GM12878 (cell line): ENCODE data around the gene SNAP23. TPM values are rescaled to one million over a fixed set of nuclear protein-coding genes. Genes with fewer than 3 reads are reported as not detected.
A peak's percentile ranks its signal among the peaks of the same experiment; 100 is the strongest.

ENCODE experiments used
- ATAC-seq: fragments of 200-7000 bp; cut with Tn5 transposase; 3 replicates; pipeline ENCODE4 v1.9.1; 2020; ENCODE audit warnings: mild to moderate bottlenecking, moderate library complexity
- BruUV-seq: library from RNA; stranded (reverse); fragments of 400-500 nt; replicated peaks from 2 replicates; lab custom pipeline; 2021; lab: Mats Ljungman, UMichigan
- CTCF ChIA-PET: fragments of 300-600 bp; sonication (Branson Sonifier 250); formaldehyde crosslinking; extraction: SDS; loops from one replicate; lab custom pipeline; 2021; ENCODE audit warnings: inconsistent platforms; lab: Yijun Ruan, JAX
- POLR2A ChIA-PET: fragments of 350-600 bp; formaldehyde crosslinking; extraction: SDS; loops from one replicate; lab custom pipeline; 2021; ENCODE audit warnings: inconsistent platforms; lab: Charles Lee
- RAD21 ChIA-PET: fragments of 300-600 bp; sonication (Branson Sonifier 250); formaldehyde crosslinking; loops from one replicate; lab custom pipeline; 2023; ENCODE audit warnings: antibody characterized with exemption; ENCODE audit not compliant: unreplicated experiment; lab: Charles Lee
- SMC1A ChIA-PET: fragments of 300-600 bp; sonication (Branson Sonifier 250); formaldehyde crosslinking; loops from one replicate; lab custom pipeline; 2023; ENCODE audit not compliant: unreplicated experiment, uncharacterized antibody; lab: Charles Lee
- DNase-seq: peaks from one replicate; pipeline ENCODE4 v3.0.0-alpha.2; 2011; ENCODE audit warnings: low read depth, low spot score
- FAIRE-seq: peaks from 3 replicates; lab custom pipeline; 2011; peaks lifted over from hg19 to GRCh38; lab: Jason Lieb, UNC
- H2AFZ ChIP-seq: 2 replicates; pipeline ENCODE4 v1.6.0; 2011; ENCODE audit warnings: low read depth, low read length, control low read depth; ENCODE audit not compliant: control insufficient read depth
- H3K27ac ChIP-seq: 2 replicates; pipeline ENCODE4 v1.5.1; 2011; ENCODE audit warnings: control low read depth; ENCODE audit not compliant: control insufficient read depth, insufficient read depth
- H3K27me3 ChIP-seq, 2 experiments: replicated peaks in 1 of 2; 2 replicates each; pipeline versions ENCODE4 v1.6.0 to v1.6.1; 2011; ENCODE audit warnings: low read length in 1 of 2; ENCODE audit not compliant: control insufficient read depth in 2 of 2, insufficient read depth in 2 of 2
- H3K36me3 ChIP-seq, 2 experiments: 2 replicates each; pipeline ENCODE4 v1.5.1; 2011; ENCODE audit warnings: low read length in 1 of 2; ENCODE audit not compliant: control insufficient read depth in 2 of 2, insufficient read depth in 2 of 2
- H3K4me1 ChIP-seq: 2 replicates; pipeline ENCODE4 v1.6.1; 2011; ENCODE audit warnings: mild to moderate bottlenecking, low read length, moderate library complexity, mixed read lengths; ENCODE audit not compliant: control insufficient read depth, insufficient read depth
- H3K4me2 ChIP-seq: 2 replicates; pipeline ENCODE4 v1.6.0; 2011; ENCODE audit warnings: control low read depth; ENCODE audit not compliant: control insufficient read depth, insufficient read depth
- H3K4me3 ChIP-seq: fragments of 200-600 bp; sonication (generic); 2 replicates; pipeline ENCODE4 v1.5.1; 2016
- H3K79me2 ChIP-seq: 2 replicates; pipeline ENCODE4 v1.6.0; 2011; ENCODE audit warnings: low read length; ENCODE audit not compliant: control insufficient read depth, insufficient read depth
- H3K9ac ChIP-seq: 2 replicates; pipeline ENCODE4 v1.8.0; 2011; ENCODE audit warnings: low read length, control low read depth, mixed read lengths; ENCODE audit not compliant: control insufficient read depth, insufficient read depth
- H3K9me3 ChIP-seq: replicated peaks from 3 replicates; pipeline ENCODE4 v1.5.1; 2011; ENCODE audit warnings: mild to moderate bottlenecking, low read length; ENCODE audit not compliant: control insufficient read depth, insufficient read depth
- H4K20me1 ChIP-seq: 2 replicates; pipeline ENCODE4 v1.6.0; 2011; ENCODE audit not compliant: control insufficient read depth, insufficient read depth
- ASH2L ChIP-seq: fragments of 300-600, 200-600 bp; sonication (generic); IDR thresholded peaks from 2 replicates; pipeline ENCODE4 v1.6.1; 2017; ENCODE audit warnings: low read depth, mild to moderate bottlenecking, borderline replicate concordance
- CHD2 ChIP-seq: IDR thresholded peaks from 2 replicates; pipeline ENCODE4 v1.6.1; 2011; ENCODE audit warnings: low read depth, low read length, improper control_type of control experiment, borderline replicate concordance
- E2F4 ChIP-seq: IDR thresholded peaks from 2 replicates; pipeline ENCODE4 v1.6.1; 2012; ENCODE audit warnings: low read depth, low read length, improper control_type of control experiment
- EZH2 ChIP-seq: IDR thresholded peaks from 2 replicates; pipeline ENCODE4 v1.6.1; 2012; ENCODE audit warnings: low read depth, mild to moderate bottlenecking, control low read depth, inconsistent platforms, low read length, borderline replicate concordance; ENCODE audit not compliant: control insufficient read depth
- IKZF1 ChIP-seq: fragments of 450-650 bp; conservative IDR thresholded peaks from 2 replicates; pipeline ENCODE4 v1.6.1; 2017; ENCODE audit warnings: antibody characterized with exemption, mild to moderate bottlenecking
- JUNB ChIP-seq: IDR thresholded peaks from 2 replicates; pipeline ENCODE4 v1.6.1; 2016; ENCODE audit warnings: antibody characterized with exemption, mild to moderate bottlenecking
- LARP7 ChIP-seq: fragments of 450-650 bp; IDR thresholded peaks from 2 replicates; pipeline ENCODE4 v1.6.1; 2017; ENCODE audit warnings: mild to moderate bottlenecking
- MAX ChIP-seq: IDR thresholded peaks from 2 replicates; pipeline ENCODE4 v1.6.1; 2012; ENCODE audit warnings: low read depth, low read length, improper control_type of control experiment
- NFIC ChIP-seq: IDR thresholded peaks from 2 replicates; pipeline ENCODE4 v1.6.1; 2012; ENCODE audit warnings: low read depth, mild to moderate bottlenecking, inconsistent platforms, low read length, moderate library complexity
- RB1 ChIP-seq: fragments of 450-650 bp; formaldehyde crosslinking; IDR thresholded peaks from 2 replicates; pipeline ENCODE4 v1.6.1; 2017; ENCODE audit warnings: mild to moderate bottlenecking, borderline replicate concordance
- TCF12 ChIP-seq: IDR thresholded peaks from 2 replicates; pipeline ENCODE4 v1.6.1; 2011; ENCODE audit warnings: low read depth, mild to moderate bottlenecking, low read length
- ZNF24 ChIP-seq: fragments of 450-650 bp; IDR thresholded peaks from 2 replicates; pipeline ENCODE4 v1.6.1; 2017; ENCODE audit warnings: antibody characterized with exemption, mild to moderate bottlenecking
- ZNF384 ChIP-seq: IDR thresholded peaks from 2 replicates; pipeline ENCODE4 v1.6.1; 2012; ENCODE audit warnings: low read depth, mild to moderate bottlenecking, low read length, improper control_type of control experiment, borderline replicate concordance
- ZNF687 ChIP-seq: fragments of 450-650 bp; IDR thresholded peaks from 2 replicates; pipeline ENCODE4 v1.6.1; 2017; ENCODE audit warnings: mild to moderate bottlenecking, moderate library complexity
- WGBS: methylation state at CpG from one replicate; pipeline ENCODE4 v1.1.6; 2016; ENCODE audit warnings: low lambda C conversion rate; ENCODE audit not compliant: insufficient replicate concordance, insufficient coverage; ENCODE audit errors: missing lambda C conversion rate; 5-methylcytosine and 5-hydroxymethylcytosine counted together
- in situ Hi-C: fragments of 300-500 bp; cut with MboI; formaldehyde crosslinking; loops from 9 replicates; pipeline ENCODE4 v1.14.3; 2018; ENCODE audit warnings: mixed read lengths
- intact Hi-C: fragments of 100-400 bp; cut with micrococcal nuclease; formaldehyde crosslinking; loops from one replicate; pipeline ENCODE4 v1.14.2; 2022; ENCODE audit not compliant: unreplicated experiment
- polyA plus RNA-seq, 11 experiments: library from polyadenylated mRNA; depleted of rRNA in 4 of 11; unstranded in 6 of 11; stranded (reverse) in 5 of 11; fragments of >200 nt; fragmentation: Nextera tagmentation in 4 of 11; fragmentation: Illumina TruSeq in 1 of 11; extraction: Ambion mirVana in 4 of 11; extraction: Trizol in 1 of 11; gene quantifications; 1 replicate in 1 of 11; 2 replicates in 10 of 11; pipeline versions ENCODE4 v1.2.1 to v1.2.3, GENCODE V29; 2011 to 2016; ENCODE audit warnings: inconsistent platforms in 2 of 11, missing spikeins in 2 of 11, low read depth in 1 of 11
- total RNA-seq, 4 experiments: library from RNA; depleted of rRNA in 3 of 4; stranded (reverse); fragments of >200 nt in 3 of 4; fragmentation: Illumina TruSeq in 1 of 4; extraction: Trizol in 1 of 4; gene quantifications; 2 replicates each; pipeline versions ENCODE4 v1.2.1 to v1.2.3, GENCODE V29; 2013 to 2021

SNAP23 gene
- total and polyA plus RNA-seq, 10 of the 15 experiments (the other 5 are each of a cell fraction or from before 2014, with no cell fraction given), result 51.9 to 127 (median 74.6) TPM

GRCh38 chr15:42498212-42499068 is 3.0 kb downstream of the SNAP23 start:
- RAD21 ChIA-PET, result interaction anchor here (1.6 to 1.9 kb wide), 2 partner anchors 7 to 49 kb away, joined by 6 read pairs; partner anchors contain the start of genes HAUS2, LRRC57 and ZNF106
- POLR2A ChIA-PET, result interaction anchor here (0.5 to 4.1 kb wide), 9 partner anchors 8 to 134 kb away, joined by 3 to 23 read pairs (median 3); partner anchors contain the start of genes HAUS2, LRRC57 and ZNF106
- Histone ChIP-seq H3K4me3 (peak overlapping the region; percentile 39), H3K36me3 (peaks cover 0 to 3% of the 10 kb centered on the region in 2 experiments; a peak in 1 of 4 replicates), H3K27me3 (no peaks in the 10 kb centered on the region), H3K9ac (peak overlapping the region; percentile 22; the same call in 1 of the 2 replicates), H3K4me2 (peak overlapping the region; percentile 70), H4K20me1 (no peaks in the 10 kb centered on the region)
- 38% methylated on average over 6 of the region's 6 CpGs for WGBS
- in situ Hi-C loops, result no loop called here
- TF ChIP-seq JUNB (peak; percentile 12; the same call in 1 of the 2 replicates), CHD2 (no peak), E2F4 (no peak), IKZF1 (peak; percentile 18; the same call in 1 of the 2 replicates), ZNF687 (peak; percentile 24; the same call in 1 of the 2 replicates), ZNF24 (no peak), NFIC (no peak), EZH2 (no peak), LARP7 (no peak), ASH2L (no peak), ZNF384 (no peak), RB1 (no peak), MAX (no peak), TCF12 (no peak)
- TF ChIP-seq, all 136 proteins: peak for 3
- intact Hi-C loops, result no loop called here
- CTCF ChIA-PET, result interaction anchor here (0.6 to 1.3 kb wide), 2 partner anchors 151 to 337 kb away, joined by 3 read pairs; no protein-coding TSS in a partner anchor
- ATAC-seq, result peak; percentile 6; the same call in 1 of the 3 replicates
- Histone ChIP-seq H2AFZ (no peak overlapping the region), H3K9me3 (no peaks in the 10 kb centered on the region; the same call in 2 of the 3 replicates), H3K27ac (peak overlapping the region; percentile 53), H3K4me1 (peaks cover 52% of the 10 kb centered on the region), H3K79me2 (peaks cover 71% of the 10 kb centered on the region)
- TSS peak; percentile 18 for BruUV-seq
- SMC1A ChIA-PET, result interaction anchor here (0.8 to 1.3 kb wide), 3 partner anchors 15 to 136 kb away, joined by 3 to 4 read pairs (median 3); no protein-coding TSS in a partner anchor
- DNase-seq, result no peak
- FAIRE-seq, result no peak
